IMR-90 (cell line): ENCODE data around the gene EHBP1L1. TPM values are rescaled to one million over a fixed set of nuclear protein-coding genes. Genes with fewer than 3 reads are reported as not detected.

Experiments
- ATAC-seq: fragments of 200-7000 bp; cut with Tn5 transposase; 2 replicates; pipeline ENCODE4 v1.9.1; 2020; ENCODE audit warnings: low read depth, mild to moderate bottlenecking, moderate library complexity
- BruUV-seq: library from RNA; stranded (reverse); fragments of 400-500 nt; replicated peaks from 2 replicates; lab custom pipeline; 2021; lab: Mats Ljungman, UMichigan
- CTCF ChIA-PET: fragments of 300-600 bp; formaldehyde crosslinking; extraction: SDS; loops from one replicate; lab custom pipeline; 2021; ENCODE audit warnings: antibody characterized with exemption; lab: Yijun Ruan, JAX
- POLR2A ChIA-PET: fragments of 300-600 bp; sonication (Branson Sonifier 250); formaldehyde crosslinking; loops from one replicate; lab custom pipeline; 2022; ENCODE audit warnings: antibody characterized with exemption; ENCODE audit not compliant: unreplicated experiment; lab: Charles Lee
- DNase-seq: peaks from one replicate; pipeline ENCODE4 v3.0.0; 2013
- H2AFZ ChIP-seq: replicated peaks from 2 replicates; pipeline ENCODE3; 2013; ENCODE audit warnings: low read length, mild to moderate bottlenecking; ENCODE audit not compliant: poor library complexity
- H2AK5ac ChIP-seq: 2 replicates; pipeline ENCODE4 v1.6.1; 2013; ENCODE audit warnings: low read depth, low read length, inconsistent platforms
- H2AK9ac ChIP-seq: replicated peaks from 2 replicates; pipeline ENCODE3; 2013; ENCODE audit warnings: mild to moderate bottlenecking, low read depth, low read length, moderate library complexity; ENCODE audit not compliant: poor library complexity
- H2BK120ac ChIP-seq: 2 replicates; pipeline ENCODE4 v1.6.1; 2013; ENCODE audit warnings: low read depth, low read length, inconsistent platforms
- H2BK15ac ChIP-seq: 3 replicates; pipeline ENCODE4 v1.6.1; 2013; ENCODE audit warnings: low read depth, low read length, inconsistent platforms
- H2BK20ac ChIP-seq: 2 replicates; pipeline ENCODE4 v1.6.1; 2013; ENCODE audit warnings: low read depth, mild to moderate bottlenecking, inconsistent platforms, low read length, moderate library complexity
- H2BK5ac ChIP-seq: 2 replicates; pipeline ENCODE4 v1.6.1; 2013; ENCODE audit warnings: mild to moderate bottlenecking, low read depth, low read length, inconsistent platforms; ENCODE audit not compliant: poor library complexity, severe bottlenecking
- H3K14ac ChIP-seq: replicated peaks from 2 replicates; pipeline ENCODE4 v1.6.1; 2013; ENCODE audit warnings: low read depth, low read length, inconsistent platforms
- H3K18ac ChIP-seq: 2 replicates; pipeline ENCODE4 v1.6.1; 2013; ENCODE audit warnings: low read depth, low read length, control low read depth
- H3K23ac ChIP-seq: 2 replicates; pipeline ENCODE4 v1.6.1; 2013; ENCODE audit warnings: low read depth, low read length, inconsistent platforms
- H3K27ac ChIP-seq: 2 replicates; pipeline ENCODE4 v1.5.1; 2013; ENCODE audit warnings: mild to moderate bottlenecking, control low read depth, low read length; ENCODE audit not compliant: insufficient read depth
- H3K27me3 ChIP-seq: 2 replicates; pipeline ENCODE4 v1.6.1; 2013; ENCODE audit warnings: low read length; ENCODE audit not compliant: control insufficient read depth, insufficient read depth
- H3K36me3 ChIP-seq: 2 replicates; pipeline ENCODE4 v1.6.1; 2013; ENCODE audit warnings: low read length, mixed read lengths; ENCODE audit not compliant: control insufficient read depth, insufficient read depth
- H3K4ac ChIP-seq: 2 replicates; pipeline ENCODE4 v1.6.1; 2013; ENCODE audit warnings: low read depth, low read length, inconsistent platforms
- H3K4me1 ChIP-seq: 2 replicates; pipeline ENCODE4 v1.6.1; 2013; ENCODE audit warnings: low read length, mixed read lengths; ENCODE audit not compliant: control insufficient read depth, insufficient read depth
- H3K4me2 ChIP-seq: 2 replicates; pipeline ENCODE4 v1.6.1; 2013; ENCODE audit warnings: low read depth, mild to moderate bottlenecking, control low read depth, low read length, moderate library complexity
- H3K4me3 ChIP-seq: 2 replicates; pipeline ENCODE4 v1.5.1; 2013; ENCODE audit warnings: low read depth, mild to moderate bottlenecking, control low read depth, low read length, moderate library complexity; ENCODE audit not compliant: insufficient read depth
- H3K56ac ChIP-seq: 2 replicates; pipeline ENCODE4 v1.6.1; 2013; ENCODE audit warnings: low read length, inconsistent platforms; ENCODE audit not compliant: insufficient read depth; ENCODE audit errors: extremely low read depth
- H3K79me1 ChIP-seq, 2 experiments: 2 replicates each; pipeline ENCODE4 v1.6.1; 2013; ENCODE audit warnings: low read length in 2 of 2, inconsistent platforms in 1 of 2, low read depth in 1 of 2
- H3K9ac ChIP-seq: 2 replicates; pipeline ENCODE4 v1.6.1; 2013; ENCODE audit warnings: low read depth, low read length, control low read depth
- H3K9me1 ChIP-seq: 2 replicates; pipeline ENCODE4 v1.6.1; 2013; ENCODE audit warnings: low read length, inconsistent platforms; ENCODE audit not compliant: insufficient read depth
- H3K9me3 ChIP-seq: 2 replicates; pipeline ENCODE4 v1.6.1; 2013; ENCODE audit warnings: low read length; ENCODE audit not compliant: control insufficient read depth, insufficient read depth
- H4K20me1 ChIP-seq: 2 replicates; pipeline ENCODE4 v1.6.1; 2013; ENCODE audit warnings: low read length, inconsistent platforms; ENCODE audit not compliant: insufficient read depth
- H4K5ac ChIP-seq: 2 replicates; pipeline ENCODE4 v1.6.1; 2013; ENCODE audit warnings: mild to moderate bottlenecking, low read depth, low read length, control low read depth
- H4K8ac ChIP-seq, 2 experiments: 2 replicates each; pipeline ENCODE4 v1.6.1; 2013; ENCODE audit warnings: low read depth in 2 of 2, low read length in 2 of 2, control low read depth in 1 of 2, inconsistent platforms in 1 of 2
- H4K91ac ChIP-seq: 2 replicates; pipeline ENCODE4 v1.6.1; 2013; ENCODE audit warnings: low read depth, low read length, inconsistent platforms; ENCODE audit not compliant: insufficient read depth
- BHLHE40 ChIP-seq: fragments of 150-350 bp; IDR thresholded peaks from 2 replicates; pipeline ENCODE4 v1.6.1; 2016; ENCODE audit warnings: mild to moderate bottlenecking, low read depth, low read length
- CEBPB ChIP-seq: IDR thresholded peaks from 2 replicates; pipeline ENCODE4 v1.6.1; 2012; ENCODE audit warnings: low read depth, low read length, improper control_type of control experiment
- ELK1 ChIP-seq: fragments of 150-350 bp; IDR thresholded peaks from 2 replicates; pipeline ENCODE4 v1.6.1; 2016; ENCODE audit warnings: low read depth, mild to moderate bottlenecking, low read length, moderate library complexity, borderline replicate concordance
- FOS ChIP-seq: fragments of 150-350 bp; IDR thresholded peaks from 2 replicates; pipeline ENCODE4 v1.6.1; 2016; ENCODE audit warnings: low read depth, low read length
- MAZ ChIP-seq: IDR thresholded peaks from 2 replicates; pipeline ENCODE4 v1.6.1; 2012; ENCODE audit warnings: low read depth, mild to moderate bottlenecking, low read length, improper control_type of control experiment, moderate library complexity, borderline replicate concordance
- MXI1 ChIP-seq: IDR thresholded peaks from 2 replicates; pipeline ENCODE4 v1.6.1; 2012; ENCODE audit warnings: low read depth, mild to moderate bottlenecking, low read length, moderate library complexity, borderline replicate concordance
- NFE2L2 ChIP-seq: fragments of 150-350 bp; IDR thresholded peaks from 2 replicates; pipeline ENCODE4 v1.6.1; 2016; ENCODE audit warnings: low read depth, mild to moderate bottlenecking, low read length
- POLR2A ChIP-seq: IDR thresholded peaks from 2 replicates; pipeline ENCODE4 v1.6.1; 2012; ENCODE audit warnings: mild to moderate bottlenecking, low read depth, low read length
- RAD21 ChIP-seq: IDR thresholded peaks from 2 replicates; pipeline ENCODE4 v1.6.1; 2012; ENCODE audit warnings: low read length, improper control_type of control experiment
- RCOR1 ChIP-seq: IDR thresholded peaks from 2 replicates; pipeline ENCODE4 v1.6.1; 2012; ENCODE audit warnings: mild to moderate bottlenecking, low read length, improper control_type of control experiment; ENCODE audit not compliant: insufficient replicate concordance
- SMC3 ChIP-seq: fragments of 150-350 bp; IDR thresholded peaks from 2 replicates; pipeline ENCODE4 v1.6.1; 2016; ENCODE audit warnings: low read depth, mild to moderate bottlenecking, antibody characterized with exemption, low read length, moderate library complexity
- WGBS, 2 experiments: methylation state at CpG; one replicate each; pipeline versions ENCODE4 v1.1.5 to v1.1.7; 2013; ENCODE audit warnings: missing lambda C conversion rate in 2 of 2; ENCODE audit not compliant: insufficient read length in 1 of 2; ENCODE audit errors: extremely low coverage in 2 of 2; 5-methylcytosine and 5-hydroxymethylcytosine counted together
- dilution Hi-C: fragments of 300-500 bp; cut with HindIII; formaldehyde crosslinking; loops from one replicate; pipeline ENCODE4 v1.14.3; 2018; ENCODE audit warnings: low sequenced_read_pairs; ENCODE audit not compliant: unreplicated experiment
- in situ Hi-C: fragments of 300-500 bp; cut with MboI; formaldehyde crosslinking; loops from 3 replicates; pipeline ENCODE4 v1.14.3; 2019; ENCODE audit warnings: low sequenced_read_pairs, inconsistent platforms, mixed read lengths
- intact Hi-C: fragments of 100-400 bp; cut with micrococcal nuclease; formaldehyde crosslinking; loops from 2 replicates; pipeline ENCODE4 v1.10.0; 2022
- polyA plus RNA-seq, 3 experiments: library from polyadenylated mRNA; depleted of rRNA; stranded (reverse); fragments of >200 nt; gene quantifications; 2 replicates each; pipeline ENCODE4 v1.2.3, GENCODE V29; 2012; ENCODE audit warnings: low replicate concordance in 1 of 3
- total RNA-seq: library from RNA; depleted of rRNA; stranded (reverse); fragments of >200 nt; gene quantifications from 2 replicates; pipeline ENCODE4 v1.2.3, GENCODE V29; 2012
- TF ChIP-seq, protein P1 (sequence below): fragments of 150-350 bp; IDR thresholded peaks from 2 replicates; pipeline ENCODE4 v1.6.1; 2017; ENCODE audit warnings: mild to moderate bottlenecking, antibody characterized with exemption, low read length, low read depth

EHBP1L1 gene
- total and polyA plus RNA-seq, 2 of the 4 experiments (the other 2 are of a cell fraction), result 10.0 to 27.4 TPM

DNA sequence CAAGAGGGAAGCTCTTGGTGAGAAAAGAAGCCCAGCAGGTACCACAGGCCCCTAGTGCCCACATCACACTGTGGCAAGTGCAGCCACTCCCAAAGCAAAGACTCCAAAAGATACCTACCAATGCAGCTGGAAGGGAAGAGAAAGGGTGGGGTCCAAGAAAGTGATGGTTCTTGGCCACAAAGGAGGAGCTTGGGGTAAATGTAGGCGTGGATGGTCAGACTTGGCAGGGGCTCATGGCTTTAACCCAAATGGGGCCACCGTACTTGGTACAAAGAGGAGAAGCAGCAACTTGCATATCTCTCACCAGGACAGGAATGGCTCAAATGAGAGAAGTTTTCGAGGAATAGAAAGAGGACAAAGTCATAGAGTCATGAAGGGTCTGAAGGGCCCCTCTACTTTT, 33.4 kb downstream of the EHBP1L1 start:
- Histone ChIP-seq H3K27me3 (no peaks in the 10 kb centered on the region), H3K4me3 (no peak overlapping the region), H3K4me1 (peaks cover 21% of the 10 kb centered on the region), H3K14ac (no peak overlapping the region), H3K18ac (no peak overlapping the region), H2BK120ac (no peak overlapping the region), H3K9me3 (no peaks in the 10 kb centered on the region), H2BK5ac (no peak overlapping the region), H2BK20ac (no peak overlapping the region), H2AK5ac (no peak overlapping the region), H2AK9ac (no peak overlapping the region), H4K20me1 (peaks cover 41% of the 10 kb centered on the region), H3K4me2 (no peak overlapping the region), H4K8ac (no peak overlapping the region), H3K27ac (no peak overlapping the region), H3K79me1 (peaks cover 13 to 74% of the 10 kb centered on the region in 2 experiments), H4K5ac (no peak overlapping the region), H4K91ac (no peak overlapping the region), H3K9me1 (0 out of 2 replicates have a peak, but pooled peaks cover 14% of the 10 kb centered on the region), H2BK15ac (no peak overlapping the region), H3K36me3 (peaks cover 30% of the 10 kb centered on the region), H3K4ac (no peak overlapping the region), H2AFZ (no peak overlapping the region), H3K9ac (no peak overlapping the region), H3K56ac (no peak overlapping the region), H3K23ac (no peak overlapping the region)
- intact Hi-C loops, result loop anchor here (5.0 kb wide), 1 partner anchor 37 kb away; the partner anchor contains the start of genes FAM89B and ZNRD2
- in situ Hi-C loops, result no loop called here
- BruUV-seq, result no TSS peak
- no peak for ATAC-seq
- TF ChIP-seq SMC3 (no peak), MXI1 (no peak), BHLHE40 (no peak), NFE2L2 (no peak), RCOR1 (no peak), FOS (no peak), POLR2A (no peak), ELK1 (no peak), CEBPB (no peak), RAD21 (no peak), MAZ (no peak)
- TF ChIP-seq, protein P1, sequence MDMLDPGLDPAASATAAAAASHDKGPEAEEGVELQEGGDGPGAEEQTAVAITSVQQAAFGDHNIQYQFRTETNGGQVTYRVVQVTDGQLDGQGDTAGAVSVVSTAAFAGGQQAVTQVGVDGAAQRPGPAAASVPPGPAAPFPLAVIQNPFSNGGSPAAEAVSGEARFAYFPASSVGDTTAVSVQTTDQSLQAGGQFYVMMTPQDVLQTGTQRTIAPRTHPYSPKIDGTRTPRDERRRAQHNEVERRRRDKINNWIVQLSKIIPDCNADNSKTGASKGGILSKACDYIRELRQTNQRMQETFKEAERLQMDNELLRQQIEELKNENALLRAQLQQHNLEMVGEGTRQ, result no peak
- ChIA-PET CTCF (no interaction called here), POLR2A (interaction anchor here (0.6 kb wide), 1 partner anchor 187 kb away, joined by 3 read pairs; the partner anchor contains the start of gene NEAT1)
- DNase-seq, result no peak
- dilution Hi-C loops, result no loop called here
- no CpG with 5 or more reads among the region's 3 CpGs for WGBS, 2 experiments
